ENCODE measurements around the gene TMEM38B. TPM values are rescaled to one million over a fixed set of nuclear protein-coding genes. Genes with fewer than 3 reads are reported as not detected.

The TMEM38B gene
- 10 to 100 TPM; 16.8 to 17.8 TPM for total RNA-seq

GRCh38 chr9:105694190-105694847, at the start of gene TMEM38B:
Gene TMEM38B (plus strand): TSS chr9:105694541. CDS start chr9:105694661, 120 bp downstream.
- H3K9me3 Mint-ChIP-seq = no peaks in the 10 kb centered on the region
- H3K27ac Mint-ChIP-seq = peak within 1 kb of the TSS; percentile 74
- H3K27me3 Mint-ChIP-seq = peaks cover 34% of the 10 kb centered on the region
- H3K36me3 Mint-ChIP-seq = peaks cover 2% of the 10 kb centered on the region
- H3K4me3 Mint-ChIP-seq = peak within 1 kb of the TSS; percentile 87
- peaks cover 37% of the 10 kb centered on the region for H3K4me1 Mint-ChIP-seq
- peak; percentile 90 for DNase-seq

DNA sequence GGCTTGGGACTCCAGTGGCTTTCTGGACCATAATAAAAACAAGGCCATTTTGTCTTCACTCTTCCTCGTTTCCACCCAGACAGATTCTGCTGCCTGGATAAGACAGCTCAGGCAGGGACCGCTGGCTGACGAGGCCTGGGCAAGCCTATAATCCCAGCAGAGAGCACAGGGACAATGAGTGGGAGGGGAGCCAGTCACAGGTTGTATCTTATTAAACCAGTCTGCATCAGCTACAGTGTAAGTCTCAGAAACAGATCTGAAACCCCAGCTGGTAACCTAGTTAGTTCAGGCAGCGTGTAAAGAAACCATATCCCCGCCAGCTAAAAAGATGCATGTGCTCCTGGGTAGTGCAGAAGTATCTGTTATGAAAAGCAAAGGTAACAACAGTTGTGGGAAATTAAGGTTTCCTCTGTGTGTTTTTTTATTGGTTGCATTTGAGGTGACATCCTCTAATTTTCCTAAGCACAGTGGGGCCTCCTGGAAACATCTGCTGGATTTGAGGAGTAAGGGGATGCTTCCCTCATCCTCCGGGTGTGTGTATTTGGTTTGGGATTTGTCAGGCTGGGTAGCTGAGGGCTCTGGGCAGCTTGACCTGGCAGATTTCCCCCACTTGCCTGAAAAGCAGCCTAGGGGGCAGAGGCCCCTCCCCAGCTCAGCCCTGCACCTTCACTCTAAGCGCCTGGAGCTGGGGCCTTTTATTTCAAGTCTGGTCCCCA, 47.3 kb upstream of the TMEM38B start:
- no peak for DNase-seq
- peaks cover 5% of the 10 kb centered on the region for H3K36me3 Mint-ChIP-seq
- no peak overlapping the region for H3K4me3 Mint-ChIP-seq
- H3K27ac Mint-ChIP-seq = no peak overlapping the region
- no peaks in the 10 kb centered on the region for H3K4me1 Mint-ChIP-seq
- H3K9me3 Mint-ChIP-seq = no peaks in the 10 kb centered on the region
- no peaks in the 10 kb centered on the region for H3K27me3 Mint-ChIP-seq

- no peaks in the 10 kb centered on the region for H3K4me1 Mint-ChIP-seq
- H3K36me3 Mint-ChIP-seq = peaks cover 3% of the 10 kb centered on the region
- H3K9me3 Mint-ChIP-seq = no peaks in the 10 kb centered on the region
- H3K4me3 Mint-ChIP-seq = no peak overlapping the region
- no peak overlapping the region for H3K27ac Mint-ChIP-seq
- no peaks in the 10 kb centered on the region for H3K27me3 Mint-ChIP-seq
- DNase-seq = no peak
These were observed 46.6 kb upstream of the TMEM38B start for GRCh38 chr9:105647595-105648349.

DNA sequence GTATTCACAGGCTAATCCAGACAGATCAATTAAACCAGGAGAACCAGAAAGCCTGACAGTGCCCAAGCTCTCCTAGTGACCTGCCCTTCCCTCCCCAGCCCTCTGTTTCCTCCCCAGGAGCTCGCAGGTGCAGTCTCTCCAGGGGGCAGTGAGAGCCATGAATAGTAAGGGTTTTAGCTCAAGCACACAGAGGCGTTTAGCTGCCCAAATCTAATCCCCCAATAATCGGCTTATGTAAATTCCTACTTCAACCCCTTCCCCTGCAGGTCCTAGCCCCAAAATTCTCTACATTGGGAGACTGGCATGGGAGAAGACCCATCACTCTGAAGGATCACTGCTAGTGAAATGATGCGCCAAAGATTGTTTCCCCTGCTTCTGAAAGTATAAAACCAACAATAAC, 42.5 kb upstream of the TMEM38B start:
- Mint-ChIP-seq H3K9me3 (no peaks in the 10 kb centered on the region), H3K27me3 (peaks cover 25% of the 10 kb centered on the region), H3K36me3 (peaks cover 1% of the 10 kb centered on the region), H3K27ac (no peak overlapping the region), H3K4me3 (no peak overlapping the region), H3K4me1 (peaks cover 4% of the 10 kb centered on the region)
- DNase-seq = no peak

DNA sequence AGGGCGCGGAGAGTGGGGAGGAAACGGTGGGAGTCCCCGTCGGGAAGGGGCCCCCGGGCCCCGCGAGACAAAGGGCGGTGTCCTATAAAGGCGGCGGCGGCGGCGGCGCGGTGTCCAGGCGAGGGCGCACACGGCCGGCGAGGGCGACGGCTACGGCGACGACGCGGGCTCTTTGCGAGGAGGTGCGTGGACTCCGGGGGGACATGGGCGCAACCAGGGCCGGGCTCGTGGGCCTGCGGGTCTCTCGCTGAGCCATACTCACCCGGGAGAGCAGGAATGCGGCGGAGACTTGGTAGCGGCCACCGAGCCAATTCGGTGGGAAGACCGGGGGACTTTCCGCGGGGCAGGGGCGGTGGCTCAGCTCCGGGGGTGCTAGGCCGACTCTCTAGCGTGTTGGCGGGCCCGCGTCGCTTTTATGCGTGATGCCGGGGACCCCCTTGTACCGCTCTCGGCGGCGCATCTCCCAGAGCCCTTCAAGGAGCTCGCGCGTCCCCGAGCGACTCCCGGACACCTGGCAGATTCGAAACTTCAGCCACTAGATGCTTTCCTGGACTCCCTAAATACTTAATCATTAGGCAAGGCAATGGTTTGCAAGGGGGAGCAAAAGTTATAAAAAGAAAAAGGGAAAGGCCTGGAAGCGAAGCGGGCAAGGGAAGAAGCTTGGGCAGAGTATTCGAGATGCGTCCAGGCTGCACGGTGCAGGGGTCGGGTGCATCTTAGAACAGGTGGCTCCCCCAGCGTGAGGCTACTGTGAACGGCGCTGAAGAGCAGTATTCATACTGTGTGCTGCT, 38.0 kb upstream of the TMEM38B start:
- H3K36me3 Mint-ChIP-seq = no peaks in the 10 kb centered on the region

GRCh38 chr9:105658351-105658750, 36.0 kb upstream of the TMEM38B start:
- Mint-ChIP-seq H3K4me3 (no peak overlapping the region), H3K27ac (no peak overlapping the region), H3K36me3 (no peaks in the 10 kb centered on the region), H3K4me1 (peaks cover 7% of the 10 kb centered on the region), H3K9me3 (no peaks in the 10 kb centered on the region), H3K27me3 (peaks cover 49% of the 10 kb centered on the region)
- DNase-seq = no peak

More for the DNA sequence above, 38.0 kb upstream of the TMEM38B start:
- H3K4me1 Mint-ChIP-seq = peaks cover 7% of the 10 kb centered on the region
- peaks cover 49% of the 10 kb centered on the region for H3K27me3 Mint-ChIP-seq
- no peaks in the 10 kb centered on the region for H3K9me3 Mint-ChIP-seq
- H3K27ac Mint-ChIP-seq = no peak overlapping the region
- H3K4me3 Mint-ChIP-seq = peak overlapping the region; percentile 70
- DNase-seq = peak; percentile 10

GRCh38 chr9:105661011-105661410, 33.3 kb upstream of the TMEM38B start:
- Mint-ChIP-seq H3K9me3 (no peaks in the 10 kb centered on the region), H3K4me3 (no peak overlapping the region), H3K27me3 (peaks cover 32% of the 10 kb centered on the region), H3K36me3 (no peaks in the 10 kb centered on the region), H3K27ac (no peak overlapping the region), H3K4me1 (peaks cover 7% of the 10 kb centered on the region)
- no peak for DNase-seq

- no peaks in the 10 kb centered on the region for H3K9me3 Mint-ChIP-seq
- H3K4me3 Mint-ChIP-seq = no peak within 1 kb of the TSS
- H3K4me1 Mint-ChIP-seq = no peaks in the 10 kb centered on the region
- DNase-seq = no peak
- H3K27ac Mint-ChIP-seq = no peak within 1 kb of the TSS
- H3K36me3 Mint-ChIP-seq = no peaks in the 10 kb centered on the region
- peaks cover 18% of the 10 kb centered on the region for H3K27me3 Mint-ChIP-seq
These were observed 31.9 kb upstream of the TMEM38B start, which contains the start of gene TAL2 for GRCh38 chr9:105662184-105663104. Gene TAL2 (plus strand): TSS chr9:105662457. CDS start chr9:105662497, 40 bp downstream.

DNA sequence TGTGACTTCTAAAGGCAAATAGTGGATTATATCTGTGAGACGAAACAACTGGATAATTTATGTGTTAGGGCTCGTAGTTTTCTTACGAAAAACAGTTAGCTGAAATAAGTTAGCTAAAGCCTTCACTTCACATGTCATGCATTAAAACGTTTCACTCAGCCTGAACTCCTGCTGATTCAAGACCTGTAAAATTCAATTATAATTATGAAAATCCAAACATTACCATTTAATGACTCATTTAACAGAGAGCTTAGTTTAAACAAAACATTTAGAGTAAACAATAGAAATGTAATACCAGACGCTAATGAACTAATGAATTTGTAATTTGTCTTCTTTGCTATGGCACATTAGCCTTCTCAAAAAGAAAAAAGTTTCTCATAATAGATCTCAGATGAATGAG, 30.4 kb upstream of the TMEM38B start:
- Mint-ChIP-seq H3K27ac (no peak overlapping the region), H3K4me3 (no peak overlapping the region), H3K36me3 (no peaks in the 10 kb centered on the region), H3K4me1 (no peaks in the 10 kb centered on the region), H3K9me3 (no peaks in the 10 kb centered on the region), H3K27me3 (peaks cover 6% of the 10 kb centered on the region)
- no peak for DNase-seq

DNA sequence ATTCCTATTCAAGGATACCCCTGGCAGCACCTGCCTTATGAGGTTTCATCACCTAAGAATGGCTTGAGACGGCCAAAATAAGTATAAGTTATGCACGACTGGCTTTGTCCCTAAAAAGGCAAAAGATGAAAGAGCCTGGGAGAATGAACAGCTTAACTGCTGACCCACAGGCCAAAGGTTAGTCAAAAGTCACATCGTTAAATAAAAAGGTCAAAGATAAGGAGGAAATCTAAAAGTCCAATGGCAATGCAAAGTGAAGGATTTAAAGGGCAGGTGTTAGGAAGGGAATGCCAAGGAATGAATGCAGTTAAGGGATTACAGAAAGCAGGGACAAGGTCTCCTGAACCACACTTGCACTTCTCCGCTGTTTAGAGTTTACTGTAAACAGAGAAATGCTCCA, 26.5 kb upstream of the TMEM38B start:
- Mint-ChIP-seq H3K4me3 (no peak overlapping the region), H3K9me3 (no peaks in the 10 kb centered on the region), H3K4me1 (no peaks in the 10 kb centered on the region), H3K27ac (no peak overlapping the region), H3K36me3 (no peaks in the 10 kb centered on the region), H3K27me3 (no peaks in the 10 kb centered on the region)
- no peak for DNase-seq

- H3K27ac Mint-ChIP-seq = no peak overlapping the region
- H3K27me3 Mint-ChIP-seq = no peaks in the 10 kb centered on the region
- no peak for DNase-seq
- no peak overlapping the region for H3K4me3 Mint-ChIP-seq
- H3K9me3 Mint-ChIP-seq = no peaks in the 10 kb centered on the region
- H3K4me1 Mint-ChIP-seq = no peaks in the 10 kb centered on the region
- H3K36me3 Mint-ChIP-seq = no peaks in the 10 kb centered on the region
These were observed 24.0 kb upstream of the TMEM38B start for GRCh38 chr9:105670315-105670714.

- Mint-ChIP-seq H3K9me3 (no peaks in the 10 kb centered on the region), H3K27me3 (no peaks in the 10 kb centered on the region), H3K27ac (no peak overlapping the region), H3K4me3 (no peak overlapping the region), H3K4me1 (no peaks in the 10 kb centered on the region), H3K36me3 (no peaks in the 10 kb centered on the region)
- DNase-seq = no peak
These were observed 23.6 kb upstream of the TMEM38B start for GRCh38 chr9:105670775-105671174.

DNA sequence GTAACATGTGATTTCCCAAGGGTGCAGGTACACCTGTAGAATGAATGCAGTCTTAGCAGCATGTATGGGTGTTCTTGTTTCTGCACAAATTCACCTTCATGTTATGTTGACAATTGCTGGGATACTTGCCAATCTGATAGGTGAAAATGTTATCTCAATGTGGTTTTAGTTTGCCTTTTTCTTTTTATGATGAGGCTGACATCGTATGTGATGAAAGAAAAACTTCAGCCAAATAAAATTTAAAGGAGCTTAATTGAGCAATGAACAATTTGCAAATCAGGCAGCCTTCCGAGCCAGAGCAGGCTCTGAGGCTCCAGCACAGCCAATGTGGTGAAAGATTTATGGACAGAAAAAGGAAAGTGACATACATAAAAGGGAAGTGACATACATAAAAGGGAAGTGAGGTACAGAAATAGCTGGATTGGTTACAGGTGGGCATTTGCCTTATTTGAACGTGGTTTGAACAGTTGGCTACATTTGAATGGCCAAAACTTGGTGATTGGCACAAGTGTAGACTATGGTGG, 21.6 kb upstream of the TMEM38B start:
- H3K4me1 Mint-ChIP-seq = no peaks in the 10 kb centered on the region
- no peak overlapping the region for H3K27ac Mint-ChIP-seq
- DNase-seq = no peak
- H3K36me3 Mint-ChIP-seq = no peaks in the 10 kb centered on the region
- H3K27me3 Mint-ChIP-seq = no peaks in the 10 kb centered on the region
- no peaks in the 10 kb centered on the region for H3K9me3 Mint-ChIP-seq
- H3K4me3 Mint-ChIP-seq = no peak overlapping the region

Data from activated naive CD8-positive, alpha-beta T cell treated with anti-CD3 and anti-CD28 coated beads for 36 hours (primary cell).